RWPE1 (cell line): Measurements from ENCODE around the gene CLIC3.

Experiments used
- CTCF ChIA-PET: fragments of 350-600 bp; sonication (Branson Sonifier 250); formaldehyde crosslinking; extraction: SDS; loops from one replicate; lab custom pipeline; 2021; lab: Yijun Ruan, JAX
- POLR2A ChIA-PET: fragments of 400-600 bp; formaldehyde crosslinking; extraction: SDS; loops from one replicate; lab custom pipeline; 2020; ENCODE audit warnings: antibody characterized with exemption; ENCODE audit not compliant: low non-redundant PET; lab: Yijun Ruan, JAX
- DNase-seq: peaks from one replicate; pipeline ENCODE4 v3.0.0; 2012; ENCODE audit warnings: low spot score
- H3K27ac ChIP-seq: fragments of 450-650 bp; 2 replicates; pipeline ENCODE4 v1.5.1; 2017
- CTCF ChIP-seq: fragments of 450-650 bp; conservative IDR thresholded peaks from 2 replicates; pipeline ENCODE4 v1.5.1; 2017; ENCODE audit warnings: low read depth, mild to moderate bottlenecking

CLIC3 gene

GRCh38 chr9:136968333-136969127, 27.8 kb downstream of the CLIC3 start:
- CTCF ChIA-PET = interaction anchor here (0.6 kb wide), 1 partner anchor 483 kb away, joined by 5 read pairs; no protein-coding TSS in a partner anchor
- POLR2A ChIA-PET = no interaction called here
- no peak for DNase-seq
- peak overlapping the region; percentile 7; the same call in 1 of the 2 replicates for H3K27ac ChIP-seq
- TF ChIP-seq CTCF = no peak

- TF ChIP-seq CTCF = no peak
- no peak overlapping the region for H3K27ac ChIP-seq
- no peak for DNase-seq
- ChIA-PET CTCF (interaction anchor here (0.6 to 1.0 kb wide), 3 partner anchors 9 to 478 kb away, joined by 3 to 4 read pairs (median 3); no protein-coding TSS in a partner anchor), POLR2A (no interaction called here)
These were observed 30.4 kb downstream of the CLIC3 start for GRCh38 chr9:136965771-136966484.

GRCh38 chr9:136964833-136965422, 31.4 kb downstream of the CLIC3 start:
- no peak for TF ChIP-seq CTCF
- DNase-seq = no peak
- ChIA-PET CTCF (interaction anchor here (0.7 to 1.4 kb wide), 5 partner anchors 10 to 535 kb away, joined by 3 to 5 read pairs (median 3); partner anchors contain the start of gene FBXW5), POLR2A (interaction anchor here (0.6 kb wide), 1 partner anchor 13 kb away, joined by 3 read pairs; no protein-coding TSS in a partner anchor)
- peak overlapping the region; percentile 66 for H3K27ac ChIP-seq

GRCh38 chr9:136964171-136964689, 32.1 kb downstream of the CLIC3 start:
- peak overlapping the region; percentile 66 for H3K27ac ChIP-seq
- peak; percentile 59 for DNase-seq
- TF ChIP-seq CTCF = no peak
- CTCF ChIA-PET = interaction anchor here (0.9 to 1.4 kb wide), 2 partner anchors 16 to 20 kb away, joined by 3 to 5 read pairs; partner anchors contain the start of gene FBXW5
- POLR2A ChIA-PET = interaction anchor here (0.6 kb wide), 1 partner anchor 14 kb away, joined by 3 read pairs; no protein-coding TSS in a partner anchor

- H3K27ac ChIP-seq = peak overlapping the region; percentile 66
- CTCF ChIA-PET = interaction anchor here (1.4 kb wide), 1 partner anchor 16 kb away, joined by 5 read pairs; no protein-coding TSS in a partner anchor
- POLR2A ChIA-PET = no interaction called here
- no peak for DNase-seq
- no peak for TF ChIP-seq CTCF
These were observed 32.6 kb downstream of the CLIC3 start for GRCh38 chr9:136963751-136964150.
